Memory B cell (primary cell): ENCODE data around the gene ERAL1.

Experiments used
- ATAC-seq: fragments of 150-1000 bp; cut with Tn5 transposase; 2 replicates; pipeline ENCODE4 v1.10.0; 2021; ENCODE audit warnings: low read depth, mild to moderate bottlenecking, moderate library complexity
- DNase-seq, 2 donors: peaks; one replicate each; pipeline ENCODE4 v3.0.0; 2022; ENCODE audit warnings: low spot score in 2 of 2
- H3K27ac Mint-ChIP-seq: one replicate; pipeline ENCODE4 v1.8.0; 2022; ENCODE audit warnings: mild to moderate bottlenecking, moderate library complexity, mixed read lengths
- H3K27me3 Mint-ChIP-seq: one replicate; pipeline ENCODE4 v1.8.0; 2022; ENCODE audit warnings: mixed read lengths
- H3K36me3 Mint-ChIP-seq: one replicate; pipeline ENCODE4 v1.8.0; 2022; ENCODE audit warnings: mild to moderate bottlenecking, mixed read lengths
- H3K4me1 Mint-ChIP-seq: one replicate; pipeline ENCODE4 v1.8.0; 2022; ENCODE audit warnings: mixed read lengths
- H3K4me3 Mint-ChIP-seq: one replicate; pipeline ENCODE4 v1.8.0; 2022; ENCODE audit warnings: mild to moderate bottlenecking, moderate library complexity, mixed read lengths
- H3K9me3 Mint-ChIP-seq: one replicate; pipeline ENCODE4 v1.8.0; 2022; ENCODE audit warnings: mixed read lengths

The ERAL1 gene

GRCh38 chr17:28878981-28879380 lies 24.2 kb downstream of the ERAL1 start:
- peaks cover 31% of the 10 kb centered on the region for H3K36me3 Mint-ChIP-seq
- H3K9me3 Mint-ChIP-seq: no peaks in the 10 kb centered on the region
- DNase-seq (no peak), ATAC-seq (peak; percentile 44)
- H3K27me3 Mint-ChIP-seq: no peaks in the 10 kb centered on the region
- H3K27ac Mint-ChIP-seq: no peak overlapping the region
- peaks cover 12% of the 10 kb centered on the region for H3K4me1 Mint-ChIP-seq
- H3K4me3 Mint-ChIP-seq: no peak overlapping the region

GRCh38 chr17:28879886-28880571 lies 25.2 kb downstream of the ERAL1 start:
- DNase-seq (no peak), ATAC-seq (no peak)
- Mint-ChIP-seq H3K4me1 (peaks cover 17% of the 10 kb centered on the region), H3K4me3 (no peak overlapping the region), H3K27ac (no peak overlapping the region), H3K9me3 (no peaks in the 10 kb centered on the region), H3K36me3 (peaks cover 39% of the 10 kb centered on the region), H3K27me3 (no peaks in the 10 kb centered on the region)

- H3K27ac Mint-ChIP-seq: no peak overlapping the region
- H3K27me3 Mint-ChIP-seq: no peaks in the 10 kb centered on the region
- DNase-seq (no peak), ATAC-seq (no peak)
- peaks cover 21% of the 10 kb centered on the region for H3K4me1 Mint-ChIP-seq
- H3K9me3 Mint-ChIP-seq: no peaks in the 10 kb centered on the region
- H3K36me3 Mint-ChIP-seq: peaks cover 43% of the 10 kb centered on the region
- H3K4me3 Mint-ChIP-seq: no peak overlapping the region
These were observed 25.7 kb downstream of the ERAL1 start for GRCh38 chr17:28880572-28880945.

GRCh38 chr17:28881533-28882056 lies 26.8 kb downstream of the ERAL1 start:
- H3K4me1 Mint-ChIP-seq: peaks cover 20% of the 10 kb centered on the region
- H3K9me3 Mint-ChIP-seq: no peaks in the 10 kb centered on the region
- H3K36me3 Mint-ChIP-seq: peaks cover 44% of the 10 kb centered on the region
- ATAC-seq (no peak), DNase-seq (no peak)
- H3K27ac Mint-ChIP-seq: no peak overlapping the region
- H3K4me3 Mint-ChIP-seq: no peak overlapping the region
- no peaks in the 10 kb centered on the region for H3K27me3 Mint-ChIP-seq

GRCh38 chr17:28882154-28882895 lies 27.5 kb downstream of the ERAL1 start:
- Mint-ChIP-seq H3K4me1 (peaks cover 24% of the 10 kb centered on the region), H3K36me3 (peaks cover 46% of the 10 kb centered on the region), H3K4me3 (no peak overlapping the region), H3K9me3 (no peaks in the 10 kb centered on the region), H3K27ac (no peak overlapping the region), H3K27me3 (no peaks in the 10 kb centered on the region)
- DNase-seq (no peak), ATAC-seq (no peak)

GRCh38 chr17:28883967-28884702 lies 29.3 kb downstream of the ERAL1 start:
- H3K27ac Mint-ChIP-seq: no peak overlapping the region
- no peaks in the 10 kb centered on the region for H3K9me3 Mint-ChIP-seq
- ATAC-seq (no peak), DNase-seq (no peak)
- peaks cover 36% of the 10 kb centered on the region for H3K4me1 Mint-ChIP-seq
- H3K36me3 Mint-ChIP-seq: peaks cover 40% of the 10 kb centered on the region
- no peaks in the 10 kb centered on the region for H3K27me3 Mint-ChIP-seq
- H3K4me3 Mint-ChIP-seq: no peak overlapping the region

GRCh38 chr17:28885363-28885762 lies 30.5 kb downstream of the ERAL1 start:
- DNase-seq: no peak
- Mint-ChIP-seq H3K36me3 (peaks cover 31% of the 10 kb centered on the region), H3K9me3 (no peaks in the 10 kb centered on the region), H3K27ac (peak overlapping the region; percentile 8), H3K4me1 (peaks cover 34% of the 10 kb centered on the region), H3K4me3 (no peak overlapping the region), H3K27me3 (no peaks in the 10 kb centered on the region)
- ATAC-seq: no peak

GRCh38 chr17:28885951-28886350 lies 31.1 kb downstream of the ERAL1 start:
- Mint-ChIP-seq H3K9me3 (no peaks in the 10 kb centered on the region), H3K36me3 (peaks cover 32% of the 10 kb centered on the region), H3K4me3 (no peak overlapping the region), H3K27ac (no peak overlapping the region), H3K27me3 (no peaks in the 10 kb centered on the region), H3K4me1 (peaks cover 35% of the 10 kb centered on the region)
- ATAC-seq: no peak
- DNase-seq: no peak

- DNase-seq (no peak), ATAC-seq (peak; percentile 79)
- Mint-ChIP-seq H3K27me3 (no peaks in the 10 kb centered on the region), H3K36me3 (peaks cover 28% of the 10 kb centered on the region), H3K4me1 (peaks cover 49% of the 10 kb centered on the region), H3K27ac (peak overlapping the region; percentile 86), H3K4me3 (peak overlapping the region; percentile 37), H3K9me3 (no peaks in the 10 kb centered on the region)
These were observed 33.2 kb downstream of the ERAL1 start for GRCh38 chr17:28887871-28888471.

GRCh38 chr17:28888832-28889231 lies 34.0 kb downstream of the ERAL1 start:
- no peaks in the 10 kb centered on the region for H3K9me3 Mint-ChIP-seq
- peak overlapping the region; percentile 73 for H3K4me3 Mint-ChIP-seq
- peaks cover 58% of the 10 kb centered on the region for H3K4me1 Mint-ChIP-seq
- peaks cover 24% of the 10 kb centered on the region for H3K36me3 Mint-ChIP-seq
- ATAC-seq (peak; percentile 52), DNase-seq (no peak)
- peak overlapping the region; percentile 86 for H3K27ac Mint-ChIP-seq
- H3K27me3 Mint-ChIP-seq: no peaks in the 10 kb centered on the region

GRCh38 chr17:28889996-28890395 lies 35.2 kb downstream of the ERAL1 start:
- no peak for ATAC-seq
- peaks cover 17% of the 10 kb centered on the region for H3K36me3 Mint-ChIP-seq
- H3K9me3 Mint-ChIP-seq: no peaks in the 10 kb centered on the region
- DNase-seq: no peak
- H3K27me3 Mint-ChIP-seq: no peaks in the 10 kb centered on the region
- no peak overlapping the region for H3K4me3 Mint-ChIP-seq
- peaks cover 54% of the 10 kb centered on the region for H3K4me1 Mint-ChIP-seq
- H3K27ac Mint-ChIP-seq: no peak overlapping the region

GRCh38 chr17:28891201-28891600 lies 36.4 kb downstream of the ERAL1 start:
- H3K36me3 Mint-ChIP-seq: peaks cover 12% of the 10 kb centered on the region
- ATAC-seq (no peak), DNase-seq (no peak)
- no peaks in the 10 kb centered on the region for H3K9me3 Mint-ChIP-seq
- no peaks in the 10 kb centered on the region for H3K27me3 Mint-ChIP-seq
- peaks cover 58% of the 10 kb centered on the region for H3K4me1 Mint-ChIP-seq
- H3K4me3 Mint-ChIP-seq: peak overlapping the region; percentile 2
- peak overlapping the region; percentile 80 for H3K27ac Mint-ChIP-seq

GRCh38 chr17:28892024-28892423 lies 37.2 kb downstream of the ERAL1 start:
- H3K36me3 Mint-ChIP-seq: peaks cover 12% of the 10 kb centered on the region
- peak overlapping the region; percentile 80 for H3K27ac Mint-ChIP-seq
- no peak for DNase-seq
- ATAC-seq: no peak
- H3K27me3 Mint-ChIP-seq: no peaks in the 10 kb centered on the region
- peaks cover 55% of the 10 kb centered on the region for H3K4me1 Mint-ChIP-seq
- H3K9me3 Mint-ChIP-seq: no peaks in the 10 kb centered on the region
- peak overlapping the region; percentile 44 for H3K4me3 Mint-ChIP-seq
